HFF-Myc (cell line): ENCODE data around the gene CIT.

Experiments used
- DNase-seq: peaks from one replicate; pipeline ENCODE4 v3.0.0-alpha.2; 2011; ENCODE audit warnings: low read depth; ENCODE audit errors: extremely low read depth
- H3K4me3 ChIP-seq: replicated peaks from 2 replicates; pipeline ENCODE4 v1.5.1; 2011; ENCODE audit warnings: low read depth, mild to moderate bottlenecking, control low read depth, low read length
- TF ChIP-seq, protein P1 (sequence below): IDR thresholded peaks from 2 replicates; pipeline ENCODE4 v1.5.1; 2012; ENCODE audit warnings: mild to moderate bottlenecking, low read depth, low read length, control low read depth; ENCODE audit errors: missing control alignments

CIT gene

DNA sequence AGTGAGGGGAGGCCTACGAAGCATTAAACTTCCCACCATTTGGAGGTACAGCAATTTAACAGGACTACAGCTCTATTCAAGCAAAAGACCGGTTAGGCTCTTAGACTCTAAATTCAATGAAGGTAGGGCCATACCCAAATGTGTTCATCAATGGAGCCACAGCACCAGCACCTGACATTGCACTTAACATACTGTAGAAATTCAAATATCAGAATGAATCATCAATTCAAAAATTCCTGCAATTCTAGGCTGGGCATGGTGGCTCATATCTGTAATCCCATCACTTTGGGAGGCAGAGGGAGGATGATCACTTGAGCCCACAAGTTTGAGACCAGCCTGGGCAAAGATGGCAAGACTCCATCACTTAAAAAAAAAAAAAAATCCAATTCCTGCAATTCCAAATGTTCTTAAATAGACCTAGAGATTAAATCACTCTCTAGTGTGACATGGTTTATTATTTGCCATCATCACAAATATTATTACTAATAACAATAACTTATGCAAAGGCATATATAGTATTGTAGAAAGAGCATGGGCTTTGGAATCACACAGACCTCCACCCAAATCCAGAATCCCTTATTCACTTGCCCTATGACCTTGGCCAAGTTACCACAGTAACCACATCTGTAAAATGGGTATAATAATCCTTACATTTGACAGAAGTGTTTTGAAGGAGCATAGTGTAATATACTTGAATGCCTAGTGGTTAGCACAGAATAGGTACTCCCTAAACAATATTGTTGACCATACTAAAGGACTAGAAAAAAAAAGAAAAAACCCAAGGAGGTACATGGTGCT, 59.4 kb downstream of the CIT start:
- no peak overlapping the region for H3K4me3 ChIP-seq
- TF ChIP-seq, protein P1, sequence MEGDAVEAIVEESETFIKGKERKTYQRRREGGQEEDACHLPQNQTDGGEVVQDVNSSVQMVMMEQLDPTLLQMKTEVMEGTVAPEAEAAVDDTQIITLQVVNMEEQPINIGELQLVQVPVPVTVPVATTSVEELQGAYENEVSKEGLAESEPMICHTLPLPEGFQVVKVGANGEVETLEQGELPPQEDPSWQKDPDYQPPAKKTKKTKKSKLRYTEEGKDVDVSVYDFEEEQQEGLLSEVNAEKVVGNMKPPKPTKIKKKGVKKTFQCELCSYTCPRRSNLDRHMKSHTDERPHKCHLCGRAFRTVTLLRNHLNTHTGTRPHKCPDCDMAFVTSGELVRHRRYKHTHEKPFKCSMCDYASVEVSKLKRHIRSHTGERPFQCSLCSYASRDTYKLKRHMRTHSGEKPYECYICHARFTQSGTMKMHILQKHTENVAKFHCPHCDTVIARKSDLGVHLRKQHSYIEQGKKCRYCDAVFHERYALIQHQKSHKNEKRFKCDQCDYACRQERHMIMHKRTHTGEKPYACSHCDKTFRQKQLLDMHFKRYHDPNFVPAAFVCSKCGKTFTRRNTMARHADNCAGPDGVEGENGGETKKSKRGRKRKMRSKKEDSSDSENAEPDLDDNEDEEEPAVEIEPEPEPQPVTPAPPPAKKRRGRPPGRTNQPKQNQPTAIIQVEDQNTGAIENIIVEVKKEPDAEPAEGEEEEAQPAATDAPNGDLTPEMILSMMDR, result no peak
- no peak for DNase-seq

DNA sequence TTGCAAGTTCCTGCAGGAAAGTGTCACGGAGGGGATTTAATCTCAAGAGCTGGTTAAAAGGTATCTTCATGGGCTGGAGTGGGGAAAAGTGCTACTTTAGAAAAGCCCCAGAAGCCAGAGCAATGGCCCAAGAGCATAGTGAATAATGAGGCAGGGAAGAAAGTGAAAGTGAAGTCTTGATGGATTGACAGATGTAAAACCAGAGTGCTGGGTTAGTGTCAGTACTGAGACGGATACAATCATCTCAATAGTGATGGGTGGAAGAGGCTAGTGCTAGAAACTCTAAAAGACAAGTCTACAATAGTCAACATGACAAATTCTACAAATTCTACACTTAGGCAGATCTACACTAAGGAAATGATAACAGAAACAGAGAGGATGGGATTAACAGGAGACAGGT, 68.1 kb downstream of the CIT start:
- TF ChIP-seq, protein P1, result no peak
- DNase-seq, result no peak
- H3K4me3 ChIP-seq, result no peak overlapping the region

DNA sequence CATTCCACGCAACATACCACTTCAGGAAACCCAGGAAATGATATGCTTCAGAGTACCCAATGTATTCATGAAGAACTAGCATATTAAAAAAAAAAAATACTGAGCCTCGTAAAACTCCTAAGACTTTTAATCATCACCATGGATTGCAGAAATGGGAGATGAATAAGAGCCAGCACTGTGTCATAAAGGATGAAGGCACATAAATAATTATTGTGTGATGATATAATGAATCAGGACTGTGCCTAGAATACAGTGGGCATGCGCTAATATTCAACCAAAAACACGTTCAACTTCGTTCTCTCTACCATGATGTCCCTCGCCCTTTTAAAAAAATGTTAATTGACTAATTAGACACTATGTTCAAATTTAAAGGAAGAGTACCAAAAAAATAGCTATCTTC, 68.7 kb downstream of the CIT start:
- TF ChIP-seq, protein P1, result no peak
- H3K4me3 ChIP-seq, result no peak overlapping the region
- DNase-seq, result no peak

DNA sequence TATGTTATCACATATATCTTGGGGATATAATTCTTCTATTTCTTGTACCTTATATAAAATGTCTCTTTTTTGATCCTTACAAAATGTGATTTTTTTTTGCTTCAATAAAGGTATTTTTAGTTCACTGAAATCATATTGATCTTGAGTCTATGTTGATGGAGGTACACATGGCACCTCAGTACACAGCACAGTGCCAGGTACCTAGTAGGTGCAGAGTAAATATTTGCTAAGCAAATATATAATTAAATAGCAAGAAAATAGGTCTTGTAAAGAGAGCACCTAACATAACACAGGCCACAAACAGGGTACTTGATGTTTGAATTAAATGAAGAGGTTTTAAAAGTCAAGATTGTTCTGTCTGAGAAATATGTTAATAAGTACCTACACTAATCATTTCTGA, 69.7 kb downstream of the CIT start:
- DNase-seq, result no peak
- H3K4me3 ChIP-seq, result no peak overlapping the region
- TF ChIP-seq, protein P1, result no peak

DNA sequence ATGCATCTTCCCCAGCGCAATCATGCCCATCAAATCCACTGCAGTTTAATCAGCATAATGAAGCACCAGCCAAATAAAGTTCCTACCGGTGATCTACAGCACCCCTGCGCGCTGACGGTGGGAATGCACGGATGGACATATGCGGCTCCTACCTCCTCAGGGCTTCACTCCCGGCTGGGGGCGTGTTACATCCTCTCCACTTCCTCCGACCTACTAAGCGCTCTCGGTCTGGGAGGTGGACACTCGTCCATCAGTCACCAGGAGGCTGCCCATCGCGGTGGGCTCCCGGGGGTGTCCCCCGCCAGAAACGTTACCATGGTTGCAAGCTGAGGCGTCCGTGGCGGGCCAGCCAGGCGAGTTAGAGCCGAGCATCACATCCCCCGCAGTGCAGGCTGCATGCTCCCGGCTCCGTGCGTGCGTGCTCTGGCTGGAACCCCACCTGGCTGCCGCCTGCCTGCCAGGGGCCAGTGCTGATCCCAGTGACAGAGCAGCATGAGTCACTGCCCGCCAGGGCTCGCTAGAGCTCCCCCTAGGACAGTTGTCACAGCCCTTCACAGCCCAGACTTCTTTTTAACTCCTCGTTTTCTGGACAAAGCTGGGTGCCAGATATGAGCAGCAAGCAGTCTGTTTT, 73.0 kb downstream of the CIT start:
- peak; percentile 69 for DNase-seq
- TF ChIP-seq, protein P1, result peak; percentile 63
- peak overlapping the region; percentile 41 for H3K4me3 ChIP-seq

DNA sequence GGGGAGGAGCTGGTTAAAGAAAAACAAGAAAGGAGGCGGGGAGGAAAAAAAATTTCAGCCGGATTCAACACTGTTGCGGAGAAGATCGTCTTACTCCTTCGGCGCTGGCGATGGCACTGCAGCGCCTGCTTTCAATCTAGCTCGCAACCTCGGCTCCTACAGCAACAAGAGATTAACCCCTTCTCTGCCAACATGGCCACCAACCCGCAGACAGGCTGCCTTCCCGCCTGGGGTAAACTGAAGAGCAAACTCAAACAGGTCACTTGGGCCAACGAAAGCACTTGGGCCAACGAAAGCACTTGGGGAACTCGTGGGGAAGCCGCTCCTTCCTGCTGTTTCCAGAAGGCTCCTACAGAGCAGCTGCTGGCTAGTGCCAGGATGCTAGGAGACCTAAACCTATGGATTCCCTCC, 73.7 kb downstream of the CIT start:
- TF ChIP-seq, protein P1, result no peak
- H3K4me3 ChIP-seq, result peak overlapping the region; percentile 41
- peak; percentile 12 for DNase-seq
